Brain pericyte (primary cell): ENCODE measurements around the gene NKX6-2.

Experiments used
- DNase-seq: peaks from one replicate; pipeline ENCODE4 v3.0.0-alpha.2; 2012; ENCODE audit warnings: low read depth, low spot score

NKX6-2 gene

GRCh38 chr10:132738454-132739224 is 47.3 kb downstream of the NKX6-2 start:
- no peak for DNase-seq

GRCh38 chr10:132737390-132738048 is 48.4 kb downstream of the NKX6-2 start:
- DNase-seq: no peak

GRCh38 chr10:132735923-132736391 is 50.0 kb downstream of the NKX6-2 start:
- no peak for DNase-seq

- no peak for DNase-seq
Measured at GRCh38 chr10:132735341-132735775, 50.6 kb downstream of the NKX6-2 start.

GRCh38 chr10:132733926-132734325 is 52.0 kb downstream of the NKX6-2 start:
- DNase-seq: no peak
